B cell (primary cell): Measurements from ENCODE around the gene TIE1. TPM values are rescaled to one million over a fixed set of nuclear protein-coding genes. Genes with fewer than 3 reads are reported as not detected.
A peak's percentile ranks its signal among the peaks of the same experiment; 100 is the strongest.

Source experiments
- ATAC-seq: fragments of 200-7000 bp; cut with Tn5 transposase; one replicate; pipeline ENCODE4 v1.10.0; 2021; ENCODE audit warnings: low read depth, mild to moderate bottlenecking, moderate number of reproducible peaks, moderate library complexity
- CTCF ChIA-PET: fragments of 350-600 bp; sonication (Branson Sonifier 250); formaldehyde crosslinking; loops from one replicate; lab custom pipeline; 2021; ENCODE audit warnings: antibody characterized with exemption, inconsistent platforms; lab: Charles Lee
- POLR2A ChIA-PET: fragments of 350-600 bp; sonication (Branson Sonifier 250); formaldehyde crosslinking; loops from one replicate; lab custom pipeline; 2021; ENCODE audit warnings: antibody characterized with exemption; lab: Charles Lee
- DNase-seq: peaks from one replicate; pipeline ENCODE4 v3.0.0; 2013
- H2AFZ ChIP-seq: 2 replicates; pipeline ENCODE4 v1.6.1; 2012; ENCODE audit warnings: mild to moderate bottlenecking, low read depth, low read length; ENCODE audit not compliant: insufficient read depth, poor library complexity, severe bottlenecking
- H3K27ac ChIP-seq, 2 donors: 1 replicate in 1 of 2; 2 replicates in 1 of 2; pipeline ENCODE4 v1.5.1; 2012 to 2013; ENCODE audit warnings: low read length in 2 of 2, mild to moderate bottlenecking in 2 of 2, moderate library complexity in 1 of 2
- H3K27me3 ChIP-seq, 4 experiments: fragments of 200-600 bp in 1 of 4; sonication (generic) in 1 of 4; replicated peaks in 1 of 4; 1 replicate in 2 of 4; 2 replicates in 2 of 4; pipeline versions ENCODE4 v1.6.1 to v1.7.0; 2013 to 2016; ENCODE audit warnings: low read length in 3 of 4, mild to moderate bottlenecking in 2 of 4, mixed read lengths in 1 of 4, moderate library complexity in 1 of 4; ENCODE audit not compliant: insufficient read depth in 4 of 4, control insufficient read depth in 3 of 4; ENCODE audit errors: control extremely low read depth in 1 of 4
- H3K36me3 ChIP-seq, 2 experiments: replicated peaks in 1 of 2; 1 replicate in 1 of 2; 2 replicates in 1 of 2; pipeline versions ENCODE4 v1.6.1 to v1.7.1; 2013; ENCODE audit warnings: low read length in 1 of 2; ENCODE audit not compliant: insufficient read depth in 2 of 2, control insufficient read depth in 1 of 2; ENCODE audit errors: control extremely low read depth in 1 of 2, extremely low read depth in 1 of 2
- H3K4me1 ChIP-seq, 2 donors: fragments of 200-600 bp in 1 of 2; sonication (generic) in 1 of 2; 1 replicate in 1 of 2; 2 replicates in 1 of 2; pipeline versions ENCODE4 v1.5.1 to v1.6.1; 2013 to 2017; ENCODE audit warnings: low read length in 2 of 2; ENCODE audit not compliant: control insufficient read depth in 2 of 2, insufficient read depth in 2 of 2
- H3K4me2 ChIP-seq: replicated peaks from 2 replicates; pipeline ENCODE3; 2012; ENCODE audit warnings: mild to moderate bottlenecking, low read depth, low read length; ENCODE audit not compliant: poor library complexity, severe bottlenecking
- H3K4me3 ChIP-seq, 5 experiments: fragments of 200-600 bp in 1 of 5; sonication (generic) in 1 of 5; 1 replicate in 3 of 5; 2 replicates in 2 of 5; pipeline versions ENCODE4 v1.5.1 to v1.7.0; 2011 to 2016; ENCODE audit warnings: low read length in 4 of 5, mild to moderate bottlenecking in 4 of 5, low read depth in 2 of 5, control low read depth in 1 of 5, moderate library complexity in 1 of 5; ENCODE audit not compliant: insufficient read depth in 1 of 5; ENCODE audit errors: control extremely low read depth in 1 of 5, extremely low read depth in 1 of 5
- H3K79me2 ChIP-seq: fragments of 200-600 bp; sonication (generic); one replicate; pipeline ENCODE4 v1.6.0; 2016; ENCODE audit warnings: low read length; ENCODE audit not compliant: control insufficient read depth, insufficient read depth
- H3K9ac ChIP-seq: fragments of 200-600 bp; sonication (generic); 2 replicates; pipeline ENCODE4 v1.6.1; 2017; ENCODE audit warnings: mild to moderate bottlenecking, low read length, moderate library complexity
- H3K9me3 ChIP-seq, 3 donors: one replicate each; pipeline versions ENCODE4 v1.6.1 to v1.7.1; 2013; ENCODE audit warnings: low read length in 2 of 3; ENCODE audit not compliant: control insufficient read depth in 2 of 3, insufficient read depth in 1 of 3; ENCODE audit errors: control extremely low read depth in 1 of 3
- H4K20me1 ChIP-seq: 2 replicates; pipeline ENCODE4 v1.6.0; 2012; ENCODE audit warnings: mild to moderate bottlenecking, low read length; ENCODE audit not compliant: insufficient read depth, control insufficient read depth, poor library complexity, severe bottlenecking
- H3K27ac Mint-ChIP-seq: one replicate; pipeline ENCODE4 v1.8.0; 2021; ENCODE audit warnings: mixed read lengths
- H3K27me3 Mint-ChIP-seq: one replicate; pipeline ENCODE4 v1.8.0; 2021; ENCODE audit warnings: mixed read lengths
- H3K4me1 Mint-ChIP-seq: one replicate; pipeline ENCODE4 v1.8.0; 2021; ENCODE audit warnings: mixed read lengths
- H3K4me3 Mint-ChIP-seq: one replicate; pipeline ENCODE4 v1.8.0; 2021; ENCODE audit warnings: mixed read lengths
- H3K9me3 Mint-ChIP-seq: one replicate; pipeline ENCODE4 v1.8.0; 2022; ENCODE audit warnings: mixed read lengths; ENCODE audit not compliant: insufficient read depth
- CTCF ChIP-seq: fragments of 200-600 bp; IDR thresholded peaks from one replicate; pipeline ENCODE4 v1.8.0; 2022; ENCODE audit warnings: antibody characterized with exemption, mild to moderate bottlenecking
- EZH2 ChIP-seq: IDR thresholded peaks from 2 replicates; pipeline ENCODE4 v1.6.1; 2012; ENCODE audit warnings: borderline replicate concordance, low read depth, mild to moderate bottlenecking, moderate library complexity, low read length; ENCODE audit not compliant: insufficient read depth, poor library complexity, severe bottlenecking
- WGBS: methylation state at CpG from one replicate; pipeline ENCODE4 v1.1.5; 2013; ENCODE audit warnings: missing lambda C conversion rate; ENCODE audit not compliant: insufficient coverage; 5-methylcytosine and 5-hydroxymethylcytosine counted together
- intact Hi-C: fragments of 100-400 bp; cut with micrococcal nuclease; formaldehyde crosslinking; loops from one replicate; pipeline ENCODE4 v1.10.0; 2022
- polyA plus RNA-seq: library from polyadenylated mRNA; depleted of rRNA; stranded (reverse); fragments of >200 nt; gene quantifications from 2 replicates; pipeline ENCODE4 v1.2.3, GENCODE V29; 2012
- total RNA-seq, 2 donors: library from RNA; stranded (reverse); fragments of 120-200 nt in 1 of 2; gene quantifications; 1 replicate in 1 of 2; 2 replicates in 1 of 2; pipeline versions ENCODE4 v1.2.3 to v1.2.4, GENCODE V29; 2013 to 2022

The TIE1 gene
- total and polyA plus RNA-seq, 2 donors (not counting 1 experiment from before 2014, with no cell fraction given), result 0.10 TPM; not detected in 1

- CTCF ChIA-PET, result interaction anchor here (1.0 kb wide), 1 partner anchor 9 kb away, joined by 4 read pairs; the partner anchor contains the start of gene CDC20
- Mint-ChIP-seq H3K4me3 (peak overlapping the region; percentile 89), H3K27me3 (no peaks in the 10 kb centered on the region), H3K4me1 (peaks cover 13% of the 10 kb centered on the region), H3K9me3 (no peaks in the 10 kb centered on the region), H3K27ac (peak overlapping the region; percentile 97)
- DNase-seq, result no peak
- Histone ChIP-seq H3K4me3 (peak overlapping the region in 4 of 5 experiments; percentile 27 to 64 (median 37)), H3K79me2 (no peaks in the 10 kb centered on the region), H3K4me2 (peak overlapping the region; percentile 67), H3K27ac (peak overlapping the region; percentile 80 to 87), H4K20me1 (no peaks in the 10 kb centered on the region), H3K27me3 (no peaks in the 10 kb centered on the region), H3K36me3 (no peaks in the 10 kb centered on the region), H3K9me3 (no peaks in the 10 kb centered on the region), H3K9ac (peak overlapping the region; percentile 47), H3K4me1 (peaks cover 4 to 5% of the 10 kb centered on the region in 2 donors), H2AFZ (peak overlapping the region; percentile 59)
- intact Hi-C loops, result loop anchor here (1.0 kb wide), 2 partner anchors 9 to 19 kb away; partner anchors contain the start of genes CDC20 and ELOVL1
- POLR2A ChIA-PET, result interaction anchor here (0.5 to 2.0 kb wide), 2 partner anchors 9 to 1954 kb away, joined by 3 to 6 read pairs; partner anchors contain the start of gene CDC20
- TF ChIP-seq EZH2 (no peak), CTCF (no peak)
- WGBS, result 76% methylated on average over 9 of the region's 11 CpGs
- no peak for ATAC-seq
These were observed 49.0 kb downstream of the TIE1 start for GRCh38 chr1:43349594-43350306.

- Histone ChIP-seq H3K4me2 (no peak overlapping the region), H3K4me3 (no peak overlapping the region), H3K79me2 (no peaks in the 10 kb centered on the region), H3K36me3 (no peaks in the 10 kb centered on the region), H3K27me3 (no peaks in the 10 kb centered on the region), H3K9ac (no peak overlapping the region), H3K27ac (no peak overlapping the region), H3K4me1 (peaks cover 4 to 5% of the 10 kb centered on the region in 2 donors), H4K20me1 (no peaks in the 10 kb centered on the region), H2AFZ (no peak overlapping the region), H3K9me3 (no peaks in the 10 kb centered on the region)
- no peak for DNase-seq
- no peak overlapping the region for H3K4me3 Mint-ChIP-seq
- no CpG with 5 or more reads among the region's 1 CpG for WGBS
- TF ChIP-seq CTCF (no peak), EZH2 (no peak)
- ChIA-PET POLR2A (no interaction called here), CTCF (no interaction called here)
- peaks cover 13% of the 10 kb centered on the region for H3K4me1 Mint-ChIP-seq
- no peaks in the 10 kb centered on the region for H3K27me3 Mint-ChIP-seq
- intact Hi-C loops, result no loop called here
- ATAC-seq, result no peak
- no peak overlapping the region for H3K27ac Mint-ChIP-seq
- H3K9me3 Mint-ChIP-seq, result no peaks in the 10 kb centered on the region
These were observed 50.2 kb downstream of the TIE1 start for GRCh38 chr1:43350976-43351375.
